GM18951 (cell line): ENCODE results near the gene HOXA5.

Experiments
- POLR2A ChIP-seq: IDR thresholded peaks from 4 replicates; pipeline ENCODE4 v1.6.1; 2011; ENCODE audit warnings: mild to moderate bottlenecking; ENCODE audit not compliant: insufficient read length, insufficient read depth; ENCODE audit errors: extremely low read depth
- in situ Hi-C: fragments of 300-500 bp; cut with MboI; formaldehyde crosslinking; loops from one replicate; pipeline ENCODE4 v1.12.0; 2022; ENCODE audit warnings: low sequenced_read_pairs, mixed read lengths, inconsistent platforms; ENCODE audit not compliant: unreplicated experiment

HOXA5 gene

GRCh38 chr7:27122077-27122910, 21.2 kb downstream of the HOXA5 start:
- in situ Hi-C loops: no loop called here
- TF ChIP-seq POLR2A: no peak

DNA sequence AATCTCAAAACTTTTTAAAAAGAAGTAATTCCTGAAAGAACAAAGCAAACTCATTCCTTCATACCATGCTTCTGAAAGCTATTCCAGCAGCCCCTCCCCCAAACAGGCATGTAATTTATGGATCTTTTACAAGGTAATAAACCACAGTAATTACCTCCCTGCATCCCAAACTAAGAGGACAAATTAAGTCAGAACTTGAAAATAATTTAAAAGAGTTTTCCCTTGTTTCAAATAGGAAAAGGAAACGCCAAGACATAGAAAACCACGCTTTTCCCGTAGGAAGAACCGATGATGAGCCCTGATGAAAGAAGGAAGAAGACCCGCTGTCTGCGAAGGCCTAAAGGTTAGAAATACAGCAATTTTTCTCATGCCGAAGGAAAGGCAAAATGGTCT, 21.8 kb downstream of the HOXA5 start:
- TF ChIP-seq POLR2A: no peak
- in situ Hi-C loops: no loop called here

DNA sequence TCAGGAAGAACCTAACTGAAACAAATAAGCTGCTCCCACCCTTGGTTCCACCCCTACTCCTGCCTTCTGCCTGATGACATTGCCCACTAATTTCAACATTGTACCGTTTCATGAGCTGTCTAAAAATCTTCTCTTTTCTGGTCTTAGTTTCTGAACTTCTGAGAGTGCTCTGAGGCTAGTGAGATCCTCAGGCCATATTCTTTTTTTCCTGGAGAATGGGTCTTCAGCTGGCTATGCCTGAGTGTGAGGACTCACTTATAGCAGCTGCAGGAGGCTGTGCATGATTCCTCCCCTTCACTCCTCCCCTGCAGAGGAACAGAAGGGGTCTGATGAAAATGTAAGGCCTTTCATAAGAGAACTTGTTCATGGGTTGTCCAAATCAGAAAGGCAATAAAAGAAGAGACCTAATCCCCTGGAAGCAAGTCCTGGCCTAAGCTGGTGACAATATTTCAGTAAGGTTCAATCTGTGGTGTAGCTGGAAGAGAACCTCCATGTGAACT, 24.0 kb downstream of the HOXA5 start:
- TF ChIP-seq POLR2A: no peak
- in situ Hi-C loops: no loop called here

DNA sequence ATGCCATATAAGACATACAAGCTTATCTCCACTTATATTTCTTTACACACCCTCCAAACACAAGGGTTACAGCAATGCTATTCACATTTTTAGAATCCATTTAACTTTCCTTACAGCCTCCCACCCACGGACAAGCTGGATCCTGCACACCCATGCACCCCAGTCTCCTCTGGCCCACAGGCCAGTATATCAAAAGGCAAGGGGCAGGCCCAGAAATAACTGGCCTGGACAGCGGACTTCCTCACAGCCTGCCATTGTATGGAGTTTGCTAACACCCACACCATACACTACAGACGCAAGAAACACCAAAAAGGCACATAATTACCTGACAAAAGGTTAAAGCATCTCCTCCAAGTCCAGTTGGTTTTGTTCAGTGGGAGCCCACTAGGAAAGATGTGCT, 24.9 kb downstream of the HOXA5 start:
- no peak for TF ChIP-seq POLR2A
- in situ Hi-C loops: no loop called here

- no peak for TF ChIP-seq POLR2A
Observed at GRCh38 chr7:27117887-27118491, 25.5 kb downstream of the HOXA5 start.

DNA sequence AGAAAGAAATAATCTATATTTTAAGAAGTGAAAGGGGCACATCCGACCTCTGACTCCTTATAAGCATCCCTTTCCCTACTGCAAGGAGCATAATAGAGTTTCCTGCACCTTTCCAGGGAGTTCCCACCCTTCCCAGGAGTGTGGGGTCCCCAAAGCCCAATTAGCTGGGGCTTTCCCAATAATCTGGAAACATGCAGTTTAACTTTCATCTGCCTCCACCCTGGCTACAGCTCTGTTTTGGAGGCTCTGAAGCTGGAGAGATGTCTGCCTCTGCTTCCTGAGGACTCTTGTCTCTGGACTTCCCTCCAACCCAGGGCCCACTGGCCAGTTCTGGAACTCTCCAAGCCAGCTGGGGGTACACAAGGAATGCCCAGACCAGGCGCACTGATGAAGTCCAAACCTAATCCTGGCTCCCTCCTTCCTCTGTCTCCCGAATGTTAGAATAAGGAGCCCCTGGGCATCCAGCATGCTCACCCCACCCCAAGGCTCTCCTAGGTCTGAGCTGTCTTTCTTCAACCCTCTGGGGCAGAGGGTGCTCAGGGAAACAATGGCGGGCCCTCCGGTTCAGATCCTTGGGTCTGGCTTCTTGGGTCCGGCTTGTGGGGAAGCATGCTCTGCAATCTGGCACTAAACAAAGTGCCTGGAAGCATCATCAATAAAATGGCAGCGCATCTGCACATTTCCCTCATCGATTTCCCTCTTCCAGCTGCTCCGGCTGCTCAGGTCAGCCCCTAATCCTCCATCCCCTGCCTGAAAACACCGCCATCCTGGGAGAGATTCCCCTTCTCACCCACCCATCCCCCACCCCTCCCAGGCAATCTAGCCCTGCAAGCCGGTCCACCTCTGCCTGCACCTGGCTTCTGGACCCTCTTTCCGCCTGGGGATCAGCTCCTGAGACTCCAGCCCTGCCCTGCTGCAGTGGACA, 26.3 kb downstream of the HOXA5 start:
- no peak for TF ChIP-seq POLR2A
- in situ Hi-C loops: no loop called here

More at GRCh38 chr7:27117887-27118491, 25.5 kb downstream of the HOXA5 start:
- in situ Hi-C loops: no loop called here

DNA sequence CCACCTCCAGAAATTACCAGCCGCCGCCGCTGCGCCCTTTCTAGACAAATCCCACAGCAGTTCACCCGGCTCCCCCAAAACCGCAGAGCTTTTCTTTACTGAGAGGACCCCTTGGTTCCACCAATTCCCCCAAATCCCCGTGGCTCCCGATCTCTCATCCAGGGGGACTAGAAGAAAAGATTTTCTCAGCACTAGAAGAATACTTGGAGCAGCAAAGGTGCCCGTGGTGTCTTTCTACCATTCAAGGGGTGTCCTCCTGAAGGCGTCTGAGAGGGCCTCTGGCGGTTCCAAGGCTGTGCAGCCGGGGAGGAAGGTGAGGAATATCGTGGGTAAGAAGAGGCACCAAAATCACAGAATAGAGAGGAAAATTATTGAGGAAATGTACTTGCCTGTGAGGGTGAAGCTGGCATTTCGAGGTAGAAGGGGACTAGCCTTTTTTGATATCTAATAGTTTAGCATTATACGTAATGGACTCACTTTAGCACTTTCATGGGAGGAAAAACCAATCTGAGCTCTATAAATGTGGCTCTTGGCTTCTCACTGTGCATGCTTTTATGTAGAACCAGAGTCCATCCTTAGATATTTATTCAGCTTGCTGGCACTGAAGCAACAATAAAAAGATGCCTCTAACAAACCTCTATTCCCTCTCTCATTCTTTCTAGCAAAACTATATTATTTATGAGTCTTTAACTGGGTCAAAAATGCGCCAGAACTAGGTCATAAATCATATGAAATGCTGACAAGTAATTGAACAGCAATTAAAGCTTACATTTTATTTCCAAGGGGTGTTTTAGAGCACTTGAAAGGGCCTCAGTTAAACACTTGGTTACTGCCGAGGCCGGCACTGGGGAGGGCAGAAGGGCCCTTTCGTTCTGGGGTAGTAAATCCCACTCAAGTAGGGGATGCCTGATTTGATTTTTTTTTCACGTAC, 27.2 kb downstream of the HOXA5 start:
- TF ChIP-seq POLR2A: no peak
- in situ Hi-C loops: no loop called here

DNA sequence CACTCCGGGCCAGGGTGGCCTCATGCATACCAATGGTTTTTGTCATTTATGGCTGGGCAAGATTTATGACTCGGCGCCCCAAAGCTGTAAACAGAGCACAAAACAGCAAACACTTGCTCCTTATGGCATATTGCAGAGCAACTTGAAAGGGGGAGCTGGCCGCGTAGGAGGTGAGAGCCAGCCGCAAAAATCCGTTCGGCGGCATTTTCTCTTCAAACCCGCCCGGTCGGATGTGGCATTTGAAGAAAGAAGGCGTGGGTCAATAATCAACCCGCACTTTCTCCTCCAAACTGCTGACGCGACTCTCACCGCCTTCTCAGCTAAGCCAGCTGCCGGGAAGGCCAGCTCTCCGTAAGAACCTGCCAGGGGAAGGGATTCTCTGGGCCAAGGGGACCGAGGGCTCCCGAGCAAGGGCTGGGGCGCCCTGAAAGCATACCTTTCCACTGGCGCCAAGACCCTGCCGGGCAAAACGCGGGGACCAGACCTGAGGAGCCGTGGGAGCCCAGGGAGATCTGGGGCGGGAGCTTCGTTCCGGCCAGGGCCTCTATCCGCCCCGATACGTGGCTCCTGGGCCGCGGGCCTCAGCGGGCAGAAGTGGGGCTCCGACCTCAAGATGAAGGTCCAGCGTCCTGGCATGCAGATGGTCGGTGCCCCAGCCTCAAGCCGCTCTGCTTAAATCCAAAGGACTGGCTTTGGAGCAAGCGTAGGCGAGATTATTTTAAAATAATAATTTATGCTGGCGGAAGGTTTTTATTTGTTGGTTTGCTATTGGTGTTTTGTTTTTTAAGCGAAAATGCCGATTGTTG, 28.1 kb downstream of the HOXA5 start:
- in situ Hi-C loops: no loop called here
- TF ChIP-seq POLR2A: no peak

GRCh38 chr7:27114881-27115220, 28.6 kb downstream of the HOXA5 start:
- TF ChIP-seq POLR2A: no peak
- in situ Hi-C loops: no loop called here

GRCh38 chr7:27113991-27114769, 29.3 kb downstream of the HOXA5 start:
- in situ Hi-C loops: no loop called here
- no peak for TF ChIP-seq POLR2A
